HG02678 (cell line): ENCODE results near the gene SCCPDH.
"Not testable (repeated sequence)": the region's sequence is repeated elsewhere in the genome, so short reads cannot be mapped to it uniquely, and the experiment has no call there.

ENCODE experiments used
- ATAC-seq: cut with Tn5 transposase; IDR thresholded peaks from one replicate; pipeline ENCODE4 v1.9.1; 2021; ENCODE audit warnings: mild to moderate bottlenecking, moderate library complexity; ENCODE audit not compliant: unreplicated experiment

SCCPDH gene

GRCh38 chr1:246703581-246703980 lies 20.6 kb upstream of the SCCPDH start:
- no peak for ATAC-seq

GRCh38 chr1:246705368-246705767 lies 18.8 kb upstream of the SCCPDH start:
- ATAC-seq, result no peak

- no peak for ATAC-seq
These were observed 16.0 kb upstream of the SCCPDH start for GRCh38 chr1:246708166-246708565.

GRCh38 chr1:246709196-246709595 lies 15.0 kb upstream of the SCCPDH start:
- no peak for ATAC-seq

GRCh38 chr1:246709835-246710234 lies 14.4 kb upstream of the SCCPDH start:
- no peak for ATAC-seq

- ATAC-seq, result no peak
These were observed 12.6 kb upstream of the SCCPDH start for GRCh38 chr1:246711548-246712003.

- ATAC-seq, result not testable (repeated sequence)
These were observed 11.8 kb upstream of the SCCPDH start for GRCh38 chr1:246712428-246712827.

GRCh38 chr1:246719361-246719760 lies 4.8 kb upstream of the SCCPDH start:
- not testable (repeated sequence) for ATAC-seq

GRCh38 chr1:246720814-246721213 lies 3.4 kb upstream of the SCCPDH start:
- not testable (repeated sequence) for ATAC-seq

- no peak for ATAC-seq
These were observed 1.5 kb upstream of the SCCPDH start for GRCh38 chr1:246722720-246723119.

GRCh38 chr1:246724731-246725095 lies 504 bp downstream of the SCCPDH start:
- ATAC-seq, result peak; percentile 7

GRCh38 chr1:246725191-246725590 lies 982 bp downstream of the SCCPDH start:
- no peak for ATAC-seq

- ATAC-seq, result no peak
These were observed 2.1 kb downstream of the SCCPDH start for GRCh38 chr1:246726255-246726679.

- no peak for ATAC-seq
These were observed 2.7 kb downstream of the SCCPDH start for GRCh38 chr1:246726881-246727280.

- ATAC-seq, result no peak
These were observed 3.4 kb downstream of the SCCPDH start for GRCh38 chr1:246727594-246727993.

- no peak for ATAC-seq
These were observed 4.1 kb downstream of the SCCPDH start for GRCh38 chr1:246728311-246728710.

GRCh38 chr1:246729040-246729439 lies 4.8 kb downstream of the SCCPDH start:
- ATAC-seq, result not testable (repeated sequence)

- no peak for ATAC-seq
These were observed 6.6 kb downstream of the SCCPDH start for GRCh38 chr1:246730839-246731238.

GRCh38 chr1:246731873-246732272 lies 7.7 kb downstream of the SCCPDH start:
- not testable (repeated sequence) for ATAC-seq

- ATAC-seq, result no peak
These were observed 9.5 kb downstream of the SCCPDH start for GRCh38 chr1:246733704-246734103.

- ATAC-seq, result no peak
These were observed 10.7 kb downstream of the SCCPDH start for GRCh38 chr1:246734866-246735265.

GRCh38 chr1:246735735-246736134 lies 11.5 kb downstream of the SCCPDH start:
- ATAC-seq, result no peak

- ATAC-seq, result no peak
These were observed 18.2 kb downstream of the SCCPDH start for GRCh38 chr1:246742396-246742795.

GRCh38 chr1:246746155-246746554 lies 21.9 kb downstream of the SCCPDH start:
- not testable (repeated sequence) for ATAC-seq
